ENCODE data around the gene AREG. TPM values are rescaled to one million over a fixed set of nuclear protein-coding genes. Genes with fewer than 3 reads are reported as not detected.

AREG gene
- total RNA-seq, 2 donors from 2014 or later, result 1.3 TPM; not detected in 1

DNA sequence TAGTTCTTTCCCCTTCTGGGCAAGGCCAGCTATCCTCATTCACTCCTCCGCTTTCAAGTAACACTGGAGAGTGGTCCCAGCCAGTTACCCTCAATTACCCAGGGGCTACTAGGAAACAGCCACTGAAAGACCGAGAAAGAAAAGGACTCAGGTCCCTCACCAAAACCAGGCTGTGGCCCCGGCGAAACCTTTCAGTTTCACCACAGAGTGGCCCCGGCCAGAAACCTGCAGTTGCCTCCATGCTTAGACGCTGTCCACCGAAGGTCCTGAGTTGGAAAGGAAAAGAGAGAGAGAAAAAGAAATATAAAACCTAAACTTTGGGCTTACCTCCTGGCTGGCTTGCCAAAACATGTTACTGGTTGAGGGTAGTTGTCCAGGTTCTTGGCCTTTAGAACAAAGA, 5.0 kb upstream of the AREG start:
- no peaks in the 10 kb centered on the region for H3K4me1 ChIP-seq (ENCODE audit: control insufficient read depth, insufficient read depth, low read length)
- no peak overlapping the region for H3K4me3 Mint-ChIP-seq
- 82 to 97% methylated on average over 2 to 7 of the region's 7 CpGs for WGBS, 2 experiments (ENCODE audit: insufficient coverage in 1 of 2, insufficient read length in 1 of 2)
- no peaks in the 10 kb centered on the region for H3K36me3 ChIP-seq (ENCODE audit: control insufficient read depth, insufficient read depth, low read length)
- peaks cover 12% of the 10 kb centered on the region for H3K27me3 Mint-ChIP-seq (ENCODE audit: insufficient read depth)
- TF ChIP-seq, protein P1, sequence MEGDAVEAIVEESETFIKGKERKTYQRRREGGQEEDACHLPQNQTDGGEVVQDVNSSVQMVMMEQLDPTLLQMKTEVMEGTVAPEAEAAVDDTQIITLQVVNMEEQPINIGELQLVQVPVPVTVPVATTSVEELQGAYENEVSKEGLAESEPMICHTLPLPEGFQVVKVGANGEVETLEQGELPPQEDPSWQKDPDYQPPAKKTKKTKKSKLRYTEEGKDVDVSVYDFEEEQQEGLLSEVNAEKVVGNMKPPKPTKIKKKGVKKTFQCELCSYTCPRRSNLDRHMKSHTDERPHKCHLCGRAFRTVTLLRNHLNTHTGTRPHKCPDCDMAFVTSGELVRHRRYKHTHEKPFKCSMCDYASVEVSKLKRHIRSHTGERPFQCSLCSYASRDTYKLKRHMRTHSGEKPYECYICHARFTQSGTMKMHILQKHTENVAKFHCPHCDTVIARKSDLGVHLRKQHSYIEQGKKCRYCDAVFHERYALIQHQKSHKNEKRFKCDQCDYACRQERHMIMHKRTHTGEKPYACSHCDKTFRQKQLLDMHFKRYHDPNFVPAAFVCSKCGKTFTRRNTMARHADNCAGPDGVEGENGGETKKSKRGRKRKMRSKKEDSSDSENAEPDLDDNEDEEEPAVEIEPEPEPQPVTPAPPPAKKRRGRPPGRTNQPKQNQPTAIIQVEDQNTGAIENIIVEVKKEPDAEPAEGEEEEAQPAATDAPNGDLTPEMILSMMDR (conservative IDR thresholded peaks at IDR 0.05), result no peak
- no peaks in the 10 kb centered on the region for H3K9me3 Mint-ChIP-seq
- no peaks in the 10 kb centered on the region for H3K36me3 Mint-ChIP-seq (ENCODE audit: low read depth)
- H3K9ac ChIP-seq (ENCODE audit: extremely low read depth, low read length, poor library complexity, severe bottlenecking), result no peak overlapping the region
- H3K4me1 Mint-ChIP-seq, result no peaks in the 10 kb centered on the region
- H3K27ac Mint-ChIP-seq, result no peak overlapping the region
- H3K9me3 ChIP-seq (ENCODE audit: control insufficient read depth, low read length), result no peaks in the 10 kb centered on the region
- no peak overlapping the region for H3K27ac ChIP-seq (ENCODE audit: low read depth, low read length)
- H3K27me3 ChIP-seq (ENCODE audit: control insufficient read depth, insufficient read depth, low read length, poor library complexity, severe bottlenecking), result peaks cover 16% of the 10 kb centered on the region
- no peak overlapping the region for H3K4me3 ChIP-seq (ENCODE audit: low read length)
- no peak for DNase-seq

- WGBS, 2 experiments (ENCODE audit: insufficient coverage in 1 of 2, insufficient read length in 1 of 2), result 95 to 100% methylated on average over 4 of the region's 4 CpGs
- no peak for DNase-seq
- H3K36me3 Mint-ChIP-seq (ENCODE audit: low read depth), result no peaks in the 10 kb centered on the region
- no peak overlapping the region for H3K9ac ChIP-seq (ENCODE audit: extremely low read depth, low read length, poor library complexity, severe bottlenecking)
- H3K4me3 Mint-ChIP-seq, result no peak overlapping the region
- no peak overlapping the region for H3K4me3 ChIP-seq (ENCODE audit: low read length)
- H3K27me3 Mint-ChIP-seq (ENCODE audit: insufficient read depth), result peaks cover 16% of the 10 kb centered on the region
- TF ChIP-seq, protein P1 (conservative IDR thresholded peaks at IDR 0.05), result no peak
- peaks cover 16% of the 10 kb centered on the region for H3K27me3 ChIP-seq (ENCODE audit: control insufficient read depth, insufficient read depth, low read length, poor library complexity, severe bottlenecking)
- no peaks in the 10 kb centered on the region for H3K36me3 ChIP-seq (ENCODE audit: control insufficient read depth, insufficient read depth, low read length)
- no peaks in the 10 kb centered on the region for H3K4me1 Mint-ChIP-seq
- no peaks in the 10 kb centered on the region for H3K4me1 ChIP-seq (ENCODE audit: control insufficient read depth, insufficient read depth, low read length)
- no peaks in the 10 kb centered on the region for H3K9me3 ChIP-seq (ENCODE audit: control insufficient read depth, low read length)
- H3K27ac Mint-ChIP-seq, result no peak overlapping the region
- no peaks in the 10 kb centered on the region for H3K9me3 Mint-ChIP-seq
- no peak overlapping the region for H3K27ac ChIP-seq (ENCODE audit: low read depth, low read length)
These were observed 4.6 kb upstream of the AREG start for GRCh38 chr4:74440356-74440755.

GRCh38 chr4:74441744-74442143, 3.2 kb upstream of the AREG start:
- WGBS, 2 experiments (ENCODE audit: insufficient coverage in 1 of 2, insufficient read length in 1 of 2), result no CpG with 5 or more reads among the region's 3 CpGs
- no peaks in the 10 kb centered on the region for H3K9me3 Mint-ChIP-seq

More at GRCh38 chr4:74441744-74442143, 3.2 kb upstream of the AREG start:
- DNase-seq, result no peak
- Histone ChIP-seq H3K4me3 (ENCODE audit: low read length) (no peak overlapping the region), H3K27me3 (ENCODE audit: control insufficient read depth, insufficient read depth, low read length, poor library complexity, severe bottlenecking) (peaks cover 25% of the 10 kb centered on the region), H3K4me1 (ENCODE audit: control insufficient read depth, insufficient read depth, low read length) (no peaks in the 10 kb centered on the region), H3K9me3 (ENCODE audit: control insufficient read depth, low read length) (no peaks in the 10 kb centered on the region), H3K27ac (ENCODE audit: low read depth, low read length) (no peak overlapping the region), H3K36me3 (ENCODE audit: control insufficient read depth, insufficient read depth, low read length) (no peaks in the 10 kb centered on the region), H3K9ac (ENCODE audit: extremely low read depth, low read length, poor library complexity, severe bottlenecking) (no peak overlapping the region)
- Mint-ChIP-seq H3K27ac (no peak overlapping the region), H3K4me1 (no peaks in the 10 kb centered on the region), H3K27me3 (ENCODE audit: insufficient read depth) (peaks cover 21% of the 10 kb centered on the region), H3K4me3 (no peak overlapping the region), H3K36me3 (ENCODE audit: low read depth) (no peaks in the 10 kb centered on the region)
- TF ChIP-seq, protein P1 (conservative IDR thresholded peaks at IDR 0.05), result no peak
